IMR-90 (cell line): ENCODE results near the gene SLC8A1.

Experiments used
- BHLHE40 ChIP-seq: fragments of 150-350 bp; IDR thresholded peaks from 2 replicates; pipeline ENCODE4 v1.6.1; 2016; ENCODE audit warnings: mild to moderate bottlenecking, low read depth, low read length
- CHD1 ChIP-seq: IDR thresholded peaks from 2 replicates; pipeline ENCODE4 v1.6.1; 2012; ENCODE audit warnings: low read depth, low read length, improper control_type of control experiment
- CTCF ChIP-seq: conservative IDR thresholded peaks from 2 replicates; pipeline ENCODE4 v1.5.1; 2012; ENCODE audit warnings: mild to moderate bottlenecking, low read depth, low read length, improper control_type of control experiment
- ELK1 ChIP-seq: fragments of 150-350 bp; IDR thresholded peaks from 2 replicates; pipeline ENCODE4 v1.6.1; 2016; ENCODE audit warnings: low read depth, mild to moderate bottlenecking, low read length, moderate library complexity, borderline replicate concordance
- POLR2A ChIP-seq: IDR thresholded peaks from 2 replicates; pipeline ENCODE4 v1.6.1; 2012; ENCODE audit warnings: mild to moderate bottlenecking, low read depth, low read length
- RAD21 ChIP-seq: IDR thresholded peaks from 2 replicates; pipeline ENCODE4 v1.6.1; 2012; ENCODE audit warnings: low read length, improper control_type of control experiment
- RCOR1 ChIP-seq: IDR thresholded peaks from 2 replicates; pipeline ENCODE4 v1.6.1; 2012; ENCODE audit warnings: mild to moderate bottlenecking, low read length, improper control_type of control experiment; ENCODE audit not compliant: insufficient replicate concordance
- RFX5 ChIP-seq: IDR thresholded peaks from 2 replicates; pipeline ENCODE4 v1.8.0; 2012; ENCODE audit warnings: low read depth, mild to moderate bottlenecking, low read length, moderate library complexity
- SMC3 ChIP-seq: fragments of 150-350 bp; IDR thresholded peaks from 2 replicates; pipeline ENCODE4 v1.6.1; 2016; ENCODE audit warnings: low read depth, mild to moderate bottlenecking, antibody characterized with exemption, low read length, moderate library complexity
- USF2 ChIP-seq: fragments of 150-350 bp; IDR thresholded peaks from 2 replicates; pipeline ENCODE4 v1.6.1; 2017; ENCODE audit warnings: mild to moderate bottlenecking, antibody characterized with exemption, low read length, low read depth

- TF ChIP-seq CTCF (no peak), ELK1 (no peak), RAD21 (no peak), POLR2A (no peak), RCOR1 (no peak), USF2 (no peak), RFX5 (no peak), BHLHE40 (no peak), SMC3 (no peak), CHD1 (no peak)
Observed at GRCh38 chr2:40062381-40062780, 389.5 kb downstream of the SLC8A1 start.
